ENCODE measurements around the gene TTLL11. TPM values are rescaled to one million over a fixed set of nuclear protein-coding genes. Genes with fewer than 3 reads are reported as not detected.
A peak's percentile ranks its signal among the peaks of the same experiment; 100 is the strongest.

TTLL11 gene
- total RNA-seq, 1 experiment from 2014 or later, result 2.3 TPM

DNA sequence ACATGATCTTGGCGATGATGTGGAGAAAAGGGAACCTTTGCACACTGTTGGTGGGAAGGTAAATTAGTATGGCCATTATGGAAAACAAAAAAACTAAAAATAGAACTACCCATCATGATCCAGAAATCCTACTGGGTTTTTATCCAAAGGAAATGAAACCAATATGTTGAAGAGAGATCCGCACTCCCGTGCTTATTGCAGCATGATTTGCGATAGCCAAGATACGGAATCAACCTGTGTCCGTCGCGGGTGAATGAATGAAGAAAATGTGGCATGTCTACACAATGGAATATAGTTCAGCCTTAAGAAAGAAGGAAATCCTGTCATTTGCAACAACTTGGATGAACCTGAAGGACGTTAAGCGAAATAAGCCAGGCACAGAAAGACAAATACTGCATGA lies 84.5 kb downstream of the TTLL11 start:
- TF ChIP-seq EZH2 (IDR thresholded peaks at IDR 0.05; ENCODE audit: low read depth), result no peak
- TF ChIP-seq, protein P1, sequence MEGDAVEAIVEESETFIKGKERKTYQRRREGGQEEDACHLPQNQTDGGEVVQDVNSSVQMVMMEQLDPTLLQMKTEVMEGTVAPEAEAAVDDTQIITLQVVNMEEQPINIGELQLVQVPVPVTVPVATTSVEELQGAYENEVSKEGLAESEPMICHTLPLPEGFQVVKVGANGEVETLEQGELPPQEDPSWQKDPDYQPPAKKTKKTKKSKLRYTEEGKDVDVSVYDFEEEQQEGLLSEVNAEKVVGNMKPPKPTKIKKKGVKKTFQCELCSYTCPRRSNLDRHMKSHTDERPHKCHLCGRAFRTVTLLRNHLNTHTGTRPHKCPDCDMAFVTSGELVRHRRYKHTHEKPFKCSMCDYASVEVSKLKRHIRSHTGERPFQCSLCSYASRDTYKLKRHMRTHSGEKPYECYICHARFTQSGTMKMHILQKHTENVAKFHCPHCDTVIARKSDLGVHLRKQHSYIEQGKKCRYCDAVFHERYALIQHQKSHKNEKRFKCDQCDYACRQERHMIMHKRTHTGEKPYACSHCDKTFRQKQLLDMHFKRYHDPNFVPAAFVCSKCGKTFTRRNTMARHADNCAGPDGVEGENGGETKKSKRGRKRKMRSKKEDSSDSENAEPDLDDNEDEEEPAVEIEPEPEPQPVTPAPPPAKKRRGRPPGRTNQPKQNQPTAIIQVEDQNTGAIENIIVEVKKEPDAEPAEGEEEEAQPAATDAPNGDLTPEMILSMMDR (conservative IDR thresholded peaks at IDR 0.05), result no peak
- no peak overlapping the region for H3K4me3 ChIP-seq
- H3K79me2 ChIP-seq (ENCODE audit: low read depth), result no peaks in the 10 kb centered on the region
- no peaks in the 10 kb centered on the region for H3K27me3 ChIP-seq (ENCODE audit: insufficient read depth, low read depth)
- intact Hi-C loops (cut with micrococcal nuclease; ENCODE audit: unreplicated experiment), result loop anchor here (5.0 kb wide), 1 partner anchor 461 kb away; no protein-coding TSS in a partner anchor
- no peaks in the 10 kb centered on the region for H4K20me1 ChIP-seq (ENCODE audit: insufficient read depth)
- no peaks in the 10 kb centered on the region for H3K9me2 ChIP-seq (ENCODE audit: insufficient read depth)
- H3K4me2 ChIP-seq, result no peak overlapping the region
- no peaks in the 10 kb centered on the region for H3K4me1 ChIP-seq (replicated peaks; ENCODE audit: insufficient read depth)
- DNase-seq, result no peak
- CTCF ChIA-PET, result no interaction called here
- no peaks in the 10 kb centered on the region for H3F3A ChIP-seq (ENCODE audit: insufficient read depth, low read depth)
- BruUV-seq (replicated peaks), result no TSS peak
- no peak overlapping the region for H2AFZ ChIP-seq
- POLR2A ChIA-PET (ENCODE audit: unreplicated experiment), result interaction anchor here (0.6 kb wide), 1 partner anchor 461 kb away, joined by 4 read pairs; no protein-coding TSS in a partner anchor
- no peaks in the 10 kb centered on the region for H3K9me3 ChIP-seq (ENCODE audit: insufficient read depth, low read depth)
- no peaks in the 10 kb centered on the region for H3K36me3 ChIP-seq (ENCODE audit: low read depth)
- no peak overlapping the region for H3K27ac ChIP-seq

DNA sequence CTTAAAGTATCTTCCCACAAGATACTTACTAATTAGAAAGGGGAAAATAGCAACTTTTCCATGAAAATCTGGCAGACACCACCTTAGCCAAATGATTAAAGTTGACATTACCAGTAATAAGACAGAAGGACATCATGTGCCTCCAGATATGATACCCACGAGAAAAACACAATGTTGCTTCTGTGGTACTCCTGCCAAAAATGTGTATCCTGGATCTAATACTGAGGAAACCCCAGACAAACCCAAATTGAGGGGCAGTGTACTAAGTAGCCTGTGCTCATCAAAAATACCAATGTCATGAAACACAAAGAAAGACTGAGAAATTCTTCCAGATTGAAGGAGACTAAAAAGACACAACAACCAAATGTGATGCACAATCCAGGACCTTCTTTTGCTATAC lies 85.3 kb downstream of the TTLL11 start:
- no peak overlapping the region for H3K4me2 ChIP-seq
- H3K27ac ChIP-seq, result no peak overlapping the region
- no peaks in the 10 kb centered on the region for H3K9me2 ChIP-seq (ENCODE audit: insufficient read depth)
- no peak overlapping the region for H3K4me3 ChIP-seq
- ChIA-PET POLR2A (ENCODE audit: unreplicated experiment) (no interaction called here), CTCF (no interaction called here)
- no peak overlapping the region for H2AFZ ChIP-seq
- H3K79me2 ChIP-seq (ENCODE audit: low read depth), result no peaks in the 10 kb centered on the region
- H3K36me3 ChIP-seq (ENCODE audit: low read depth), result no peaks in the 10 kb centered on the region
- no peaks in the 10 kb centered on the region for H3K27me3 ChIP-seq (ENCODE audit: insufficient read depth, low read depth)
- intact Hi-C loops (cut with micrococcal nuclease; ENCODE audit: unreplicated experiment), result loop anchor here (5.0 kb wide), 1 partner anchor 461 kb away; no protein-coding TSS in a partner anchor
- no peaks in the 10 kb centered on the region for H3K4me1 ChIP-seq (replicated peaks; ENCODE audit: insufficient read depth)
- H3K9me3 ChIP-seq (ENCODE audit: insufficient read depth, low read depth), result no peaks in the 10 kb centered on the region
- no peaks in the 10 kb centered on the region for H4K20me1 ChIP-seq (ENCODE audit: insufficient read depth)
- BruUV-seq (replicated peaks), result no TSS peak
- no peak for TF ChIP-seq EZH2 (IDR thresholded peaks at IDR 0.05; ENCODE audit: low read depth)
- TF ChIP-seq, protein P1 (conservative IDR thresholded peaks at IDR 0.05), result no peak
- H3F3A ChIP-seq (ENCODE audit: insufficient read depth, low read depth), result no peaks in the 10 kb centered on the region
- DNase-seq, result no peak

DNA sequence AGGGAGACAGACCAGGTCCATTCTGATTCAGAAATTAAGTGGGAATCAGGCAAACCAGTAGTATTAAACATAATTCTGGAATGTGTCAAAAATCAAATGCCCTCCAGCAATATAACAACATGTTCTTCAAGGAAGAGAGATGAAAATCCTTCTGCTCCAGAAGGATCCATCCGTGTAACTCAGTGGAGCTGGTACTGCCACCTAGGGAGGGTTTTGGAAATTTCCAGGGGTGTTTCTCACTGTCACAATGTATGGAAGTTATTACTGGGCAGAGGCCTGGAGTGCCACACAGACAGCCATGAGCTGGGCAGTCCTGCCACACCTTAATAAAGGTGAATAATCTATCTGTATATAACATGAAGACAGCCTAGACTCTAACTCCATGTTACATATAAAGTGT lies 87.5 kb downstream of the TTLL11 start:
- no peak for TF ChIP-seq EZH2 (IDR thresholded peaks at IDR 0.05; ENCODE audit: low read depth)
- TF ChIP-seq, protein P1 (conservative IDR thresholded peaks at IDR 0.05), result peak; percentile 64
- Histone ChIP-seq H3K27me3 (ENCODE audit: insufficient read depth, low read depth) (no peaks in the 10 kb centered on the region), H3K27ac (no peak overlapping the region), H3K9me2 (ENCODE audit: insufficient read depth) (no peaks in the 10 kb centered on the region), H3K4me2 (no peak overlapping the region), H2AFZ (no peak overlapping the region), H4K20me1 (ENCODE audit: insufficient read depth) (no peaks in the 10 kb centered on the region), H3K9me3 (ENCODE audit: insufficient read depth, low read depth) (no peaks in the 10 kb centered on the region), H3K4me3 (no peak overlapping the region), H3F3A (ENCODE audit: insufficient read depth, low read depth) (no peaks in the 10 kb centered on the region), H3K79me2 (ENCODE audit: low read depth) (no peaks in the 10 kb centered on the region), H3K36me3 (ENCODE audit: low read depth) (no peaks in the 10 kb centered on the region), H3K4me1 (replicated peaks; ENCODE audit: insufficient read depth) (no peaks in the 10 kb centered on the region)
- no TSS peak for BruUV-seq (replicated peaks)
- POLR2A ChIA-PET (ENCODE audit: unreplicated experiment), result no interaction called here
- DNase-seq, result peak in 1 of 2 experiments; percentile 43
- intact Hi-C loops (cut with micrococcal nuclease; ENCODE audit: unreplicated experiment), result loop anchor here (5.0 kb wide), 1 partner anchor 458 kb away; no protein-coding TSS in a partner anchor
- CTCF ChIA-PET, result interaction anchor here (0.5 to 0.6 kb wide), 2 partner anchors 86 to 355 kb away, joined by 4 to 7 read pairs; no protein-coding TSS in a partner anchor

Data from PC-9 (cell line).